HG03521 (cell line): ENCODE results near the gene RGS6.

Experiments used
- ATAC-seq: cut with Tn5 transposase; IDR thresholded peaks from one replicate; pipeline ENCODE4 v1.9.1; 2021; ENCODE audit warnings: mild to moderate bottlenecking, moderate library complexity; ENCODE audit not compliant: unreplicated experiment

RGS6 gene

DNA sequence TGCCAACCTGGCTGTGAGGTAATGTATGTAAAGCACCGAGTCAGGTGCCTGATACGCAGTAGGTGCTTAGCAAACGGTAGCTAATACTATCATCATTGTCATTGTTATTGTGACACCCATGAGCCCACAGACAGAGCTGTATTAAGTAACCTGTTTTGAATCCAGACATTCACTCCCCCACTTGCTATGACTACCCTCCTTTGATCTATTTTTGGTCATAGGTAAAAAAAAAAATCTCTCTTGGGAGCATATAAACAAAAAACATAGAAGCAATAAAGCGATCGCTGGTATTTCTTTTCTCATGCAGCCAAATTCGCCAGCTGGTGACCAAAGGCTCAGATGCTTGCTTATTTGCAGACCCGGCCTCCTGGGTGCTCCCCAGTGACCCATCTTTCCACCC lies 631.4 kb downstream of the RGS6 start:
- ATAC-seq: no peak

- ATAC-seq: no peak
These were observed 632.9 kb downstream of the RGS6 start for GRCh38 chr14:72565149-72565559.

GRCh38 chr14:72565917-72566316 lies 633.7 kb downstream of the RGS6 start:
- no peak for ATAC-seq

DNA sequence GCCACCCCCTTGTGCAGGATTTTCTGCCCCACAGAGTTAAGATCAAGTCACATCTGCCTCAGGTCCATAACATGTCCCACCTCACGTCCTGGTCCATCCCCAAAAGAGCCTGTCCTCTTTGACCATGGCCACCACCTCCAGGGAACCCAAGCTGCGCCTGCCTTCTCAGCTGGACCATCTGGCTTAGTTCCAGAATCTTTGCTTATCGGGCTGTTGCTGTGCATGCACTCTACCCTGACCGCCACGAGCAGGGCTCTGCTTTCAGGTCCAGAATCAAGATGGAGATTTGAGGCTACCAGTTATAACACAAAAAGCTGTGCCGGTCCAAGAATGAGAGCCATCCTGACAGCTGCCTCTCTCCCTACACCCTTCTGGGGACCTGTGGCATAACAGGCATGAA lies 635.0 kb downstream of the RGS6 start:
- ATAC-seq: no peak

GRCh38 chr14:72568296-72568992 lies 636.2 kb downstream of the RGS6 start:
- ATAC-seq: no peak

DNA sequence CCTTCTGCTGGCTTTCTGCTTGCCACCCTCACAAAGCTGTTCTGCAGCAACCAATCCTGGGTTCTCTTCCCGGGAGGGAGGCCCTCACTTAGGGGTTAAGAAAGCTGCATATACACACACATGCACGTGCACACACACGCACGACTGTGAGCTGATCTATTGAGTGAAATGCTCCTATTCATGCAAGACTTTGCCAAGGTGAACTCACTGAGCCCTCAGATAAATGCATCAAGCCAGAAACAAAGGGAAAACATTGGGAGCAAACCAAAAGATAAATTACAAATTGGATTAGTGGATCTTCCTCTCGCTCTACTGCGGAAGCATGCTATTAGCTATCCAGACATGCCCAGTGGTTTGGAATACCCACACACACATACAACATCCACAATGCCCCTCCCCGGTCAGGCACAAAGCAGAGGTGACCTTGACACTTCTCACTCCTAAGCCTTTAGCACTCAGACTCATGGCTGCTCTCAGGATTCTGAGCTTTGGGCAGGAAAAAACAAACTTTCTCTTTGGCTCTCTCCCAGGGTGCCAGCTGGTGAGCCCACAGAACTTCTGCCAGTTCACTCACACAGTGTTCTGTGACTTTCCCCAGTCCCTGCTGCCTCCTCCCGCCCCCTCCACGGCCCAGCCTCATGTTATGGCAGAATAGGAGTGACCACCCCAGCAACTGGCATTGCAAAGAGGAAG lies 641.6 kb downstream of the RGS6 start:
- no peak for ATAC-seq

DNA sequence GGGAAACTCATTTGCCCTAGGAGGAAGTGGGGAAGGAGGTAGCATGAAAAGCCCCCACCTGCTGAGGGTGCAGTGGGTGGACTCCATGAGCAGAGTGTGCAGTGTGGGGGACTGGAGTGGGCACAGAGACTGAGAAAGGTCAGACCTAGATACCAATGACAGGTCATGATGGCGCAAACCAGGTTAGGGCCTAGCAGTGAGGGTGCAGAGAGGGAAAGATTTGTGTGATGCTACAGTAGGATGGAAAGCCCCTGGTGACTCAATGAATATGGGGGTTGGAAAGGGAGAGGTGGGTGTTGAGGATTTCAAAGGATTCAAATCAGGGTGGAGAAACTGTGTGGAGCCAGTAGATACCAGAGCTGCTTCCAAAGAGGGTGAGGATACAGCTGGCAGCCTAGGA lies 642.5 kb downstream of the RGS6 start:
- no peak for ATAC-seq

- ATAC-seq: no peak
These were observed 644.0 kb downstream of the RGS6 start for GRCh38 chr14:72576258-72576657.

DNA sequence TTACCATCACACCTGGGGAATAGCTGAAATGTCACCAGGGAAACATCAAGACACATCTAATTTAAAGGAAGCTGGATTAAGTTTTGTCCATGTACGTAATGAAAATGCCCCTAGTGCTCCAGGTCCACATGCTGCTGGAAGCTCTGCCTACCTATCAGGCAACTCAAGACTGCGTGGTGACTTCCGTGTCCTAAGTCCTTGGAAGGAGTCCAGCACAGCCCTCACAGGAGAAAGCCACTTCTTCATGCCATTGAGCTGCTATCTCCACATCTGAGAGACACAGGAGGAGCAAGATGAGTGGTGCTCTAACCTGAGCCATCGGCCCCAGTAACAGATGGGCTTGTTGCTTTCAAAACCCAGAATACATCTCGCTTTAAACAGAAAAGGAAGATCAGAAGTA lies 645.3 kb downstream of the RGS6 start:
- no peak for ATAC-seq

- ATAC-seq: no peak
These were observed 646.3 kb downstream of the RGS6 start for GRCh38 chr14:72578514-72578913.

- ATAC-seq: no peak
These were observed 650.4 kb downstream of the RGS6 start for GRCh38 chr14:72582582-72582981.

GRCh38 chr14:72583316-72584272 lies 651.4 kb downstream of the RGS6 start:
- no peak for ATAC-seq

DNA sequence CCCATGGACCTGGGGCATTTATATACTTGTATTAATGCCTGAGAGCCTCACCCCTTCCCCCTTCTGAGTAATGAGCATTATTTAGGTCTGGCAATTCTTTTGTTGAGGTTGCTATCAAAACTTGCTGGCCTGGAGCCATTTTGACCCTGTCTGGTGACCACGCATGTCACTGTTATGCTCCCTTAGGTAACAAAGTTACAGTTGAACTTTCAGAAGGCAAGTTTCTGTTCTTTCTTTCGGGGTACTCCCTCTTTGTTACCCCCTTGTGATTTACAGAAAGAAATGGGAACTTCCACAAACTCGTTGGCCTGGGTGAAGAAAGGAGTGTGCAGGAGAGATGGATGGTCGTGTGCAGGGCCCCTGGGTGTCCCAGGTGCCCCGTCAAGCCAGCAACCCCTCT lies 656.3 kb downstream of the RGS6 start:
- ATAC-seq: no peak

DNA sequence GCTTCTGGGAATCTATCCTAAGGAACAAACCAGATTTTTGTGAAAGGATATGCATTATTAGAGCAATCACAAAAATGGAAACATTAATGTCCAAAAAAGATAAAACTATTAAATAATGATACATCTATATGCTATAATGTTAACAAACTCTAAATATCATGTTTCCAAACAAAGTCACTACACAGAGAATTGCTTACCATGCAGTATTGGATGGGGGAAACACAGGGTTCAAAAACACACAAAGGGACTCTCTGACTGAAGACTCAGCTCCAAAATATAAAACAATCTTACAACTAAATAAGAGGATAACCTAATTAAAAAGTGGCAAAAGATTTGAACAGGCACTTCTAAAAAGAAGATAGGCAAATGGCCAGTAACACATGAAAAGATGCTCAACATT lies 657.4 kb downstream of the RGS6 start:
- ATAC-seq: no peak

DNA sequence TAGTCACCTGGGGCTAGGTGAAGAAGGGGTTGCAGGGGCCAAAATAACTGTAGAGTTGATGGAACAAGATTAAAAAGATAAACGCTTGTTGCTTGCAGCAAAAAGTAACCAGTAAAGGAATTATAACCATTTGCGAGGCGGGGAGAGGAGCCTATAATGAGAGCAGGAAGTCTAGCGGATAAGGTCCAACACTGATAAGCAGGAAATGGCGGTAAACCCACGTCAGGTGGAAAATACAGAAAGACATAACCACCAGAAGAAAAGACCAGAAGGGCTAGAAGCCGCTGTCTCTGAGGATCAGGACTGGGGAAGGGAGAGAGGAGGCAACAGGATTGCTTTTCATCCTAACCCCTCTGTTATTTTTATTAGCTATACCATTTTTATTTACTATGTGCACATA lies 658.3 kb downstream of the RGS6 start:
- ATAC-seq: no peak

DNA sequence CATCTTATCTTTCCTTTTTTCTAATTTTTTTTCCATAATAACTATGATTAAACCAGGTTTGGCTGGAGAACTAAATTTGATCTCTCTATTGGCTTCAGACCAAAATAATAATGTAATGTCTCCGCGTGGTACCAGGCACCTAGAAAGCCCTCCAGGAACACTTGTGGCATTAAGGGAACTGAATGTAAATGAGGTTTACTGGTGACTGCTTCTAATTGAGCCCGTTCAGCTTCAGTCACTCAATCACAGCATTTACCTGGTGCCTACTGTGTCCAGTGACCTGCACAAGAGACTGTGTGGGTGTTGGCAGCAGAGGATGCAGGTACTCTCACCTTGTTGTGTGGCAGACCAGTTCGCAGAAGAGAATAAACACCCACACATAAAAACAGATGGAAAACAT lies 659.2 kb downstream of the RGS6 start:
- no peak for ATAC-seq

- ATAC-seq: no peak
These were observed 662.1 kb downstream of the RGS6 start for GRCh38 chr14:72594099-72594901.

DNA sequence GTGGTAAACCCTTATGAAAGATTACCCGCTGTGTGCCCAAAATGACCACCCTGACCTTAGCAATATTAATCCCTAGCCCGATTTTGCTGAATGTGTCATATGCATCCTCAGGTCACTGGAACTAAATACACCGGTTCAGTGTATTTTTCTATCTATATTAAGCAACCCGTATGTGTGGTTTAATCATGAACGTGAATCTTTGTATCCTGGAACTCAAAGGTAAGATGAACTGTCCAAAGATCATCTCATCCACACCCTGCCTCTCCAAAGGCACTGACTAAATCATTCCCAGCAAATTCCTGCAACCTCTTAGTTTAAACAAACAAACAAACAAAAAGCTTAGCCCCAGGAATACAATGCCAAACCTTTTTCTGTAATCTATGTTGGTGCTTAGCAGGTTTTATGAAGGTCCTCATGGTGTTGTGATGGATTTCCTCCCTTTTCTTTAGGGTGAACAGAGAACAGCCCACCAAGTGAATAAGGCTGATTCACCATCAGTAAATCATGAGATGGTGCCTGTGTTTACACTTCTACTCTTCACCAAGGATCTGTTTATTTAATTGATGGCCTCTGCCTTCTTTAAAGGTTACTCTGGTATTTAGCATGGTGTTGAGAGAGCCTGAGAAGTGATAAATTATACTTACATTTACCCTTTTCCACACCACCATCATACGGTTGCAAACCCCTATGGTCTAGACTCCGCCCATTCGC lies 663.1 kb downstream of the RGS6 start:
- ATAC-seq: no peak

- no peak for ATAC-seq
These were observed 665.3 kb downstream of the RGS6 start for GRCh38 chr14:72597252-72598233.
